ENCODE data around the gene CSH2.
A peak's percentile ranks its signal among the peaks of the same experiment; 100 is the strongest.
"Not testable (repeated sequence)": the region's sequence is repeated elsewhere in the genome, so short reads cannot be mapped to it uniquely, and the experiment has no call there.

Gene CSH2

GRCh38 chr17:63855185-63855584 lies 18.3 kb downstream of the CSH2 start:
- DNase-seq (ENCODE audit: low read depth): no peak

GRCh38 chr17:63854709-63855108 lies 18.8 kb downstream of the CSH2 start:
- DNase-seq (ENCODE audit: low read depth): no peak

GRCh38 chr17:63853260-63853659 lies 20.2 kb downstream of the CSH2 start:
- DNase-seq (ENCODE audit: low read depth): no peak

- no peak for DNase-seq (ENCODE audit: low read depth)
Measured at GRCh38 chr17:63850401-63850800, 23.1 kb downstream of the CSH2 start.

DNA sequence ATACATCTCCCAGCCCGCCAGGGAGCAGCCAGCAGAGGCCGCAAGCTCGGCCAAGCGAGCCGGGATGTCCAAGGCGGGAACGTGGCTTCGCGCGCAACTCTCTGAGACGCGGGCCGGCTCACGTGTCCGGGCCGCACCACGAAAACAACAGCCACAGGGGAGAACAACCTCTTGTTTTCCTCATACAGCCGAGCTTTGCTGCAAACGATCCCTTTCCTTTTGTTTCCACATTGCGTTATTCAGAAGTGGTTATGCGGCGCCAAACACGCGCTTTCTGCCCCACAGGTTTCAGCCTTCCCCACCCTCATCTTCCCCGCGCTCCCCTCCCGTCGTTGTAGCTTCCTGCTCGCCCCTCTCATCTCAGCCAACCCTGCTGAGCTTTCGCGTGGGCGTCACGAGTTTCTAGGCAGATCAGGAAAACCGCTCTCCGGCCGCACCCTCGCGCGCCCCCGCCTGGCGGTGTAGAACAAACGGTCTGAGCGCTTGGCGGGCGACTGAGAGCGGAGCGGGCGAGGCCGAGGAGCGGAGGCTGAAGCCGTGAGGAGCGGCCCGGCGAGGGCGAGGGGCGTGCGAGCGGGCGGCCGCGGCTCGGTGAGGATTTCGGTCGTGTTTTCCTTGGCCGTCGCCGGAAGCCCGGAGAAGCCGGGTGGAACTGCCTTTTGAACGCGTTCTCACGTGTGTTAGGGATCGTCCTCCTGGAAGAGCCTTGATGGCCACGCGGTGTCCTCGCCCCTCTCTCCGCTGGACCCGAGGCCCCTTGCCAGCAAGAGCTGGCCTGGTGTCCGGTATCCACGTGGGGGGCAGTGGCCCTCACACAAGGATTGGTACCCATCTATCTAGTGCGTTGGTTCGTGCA lies 24.4 kb downstream of the CSH2 start:
- peak; percentile 91 for DNase-seq (ENCODE audit: low read depth)

DNA sequence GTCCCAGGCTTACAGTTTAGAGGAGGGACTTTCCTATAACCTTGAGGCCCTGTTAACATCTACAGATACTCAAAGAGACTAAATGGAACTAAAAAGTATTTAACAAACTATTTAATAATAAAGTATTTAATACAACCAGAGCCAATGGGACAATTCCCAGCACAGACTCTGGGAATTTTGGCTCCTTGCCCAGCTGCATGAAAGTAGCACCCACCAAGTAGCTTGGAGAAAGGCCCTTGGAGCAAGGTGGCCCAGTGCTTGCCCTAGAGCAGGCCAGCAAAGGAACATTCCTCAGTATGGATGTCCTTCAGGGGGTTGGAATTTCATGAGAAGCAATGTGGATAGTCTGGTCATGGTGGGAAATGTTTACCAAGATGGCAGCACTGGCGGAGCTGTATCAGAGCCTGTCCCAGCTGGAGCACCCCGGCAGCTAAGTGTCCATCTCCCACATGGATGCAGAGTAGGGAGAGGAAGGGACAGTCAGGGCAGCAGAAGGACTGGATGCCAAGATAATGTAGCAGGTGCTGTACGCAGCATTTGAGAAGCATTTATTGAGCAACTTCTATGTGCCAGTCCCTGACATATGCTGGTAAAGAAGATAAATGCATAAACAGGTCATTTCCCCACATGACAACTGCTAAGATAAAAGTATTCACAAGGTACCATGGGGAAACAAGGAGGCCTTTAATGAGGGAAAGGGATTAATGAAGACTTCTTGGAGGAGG lies 25.8 kb downstream of the CSH2 start:
- no peak for DNase-seq (ENCODE audit: low read depth)

DNA sequence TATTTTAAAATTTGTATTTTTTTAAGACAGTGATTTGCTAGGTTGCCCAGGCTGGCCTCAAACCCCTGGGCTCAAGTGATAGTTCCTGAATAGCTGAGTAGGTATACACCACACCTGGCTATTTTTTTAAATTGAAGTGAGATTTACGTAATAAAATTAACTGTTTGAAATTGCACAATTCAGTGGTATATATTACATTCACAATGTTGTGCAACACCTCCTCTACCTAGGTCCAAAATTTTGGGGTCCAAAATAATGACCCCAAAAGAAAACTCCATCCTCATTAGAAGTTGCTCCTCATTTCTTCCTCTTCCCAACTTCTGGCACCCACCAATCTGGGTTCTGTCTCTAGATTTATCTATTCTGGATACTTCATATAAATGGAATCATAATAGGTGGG lies 28.0 kb downstream of the CSH2 start:
- DNase-seq (ENCODE audit: low read depth): no peak

- no peak for DNase-seq (ENCODE audit: low read depth)
Measured at GRCh38 chr17:63843910-63844677, 29.4 kb downstream of the CSH2 start.

DNA sequence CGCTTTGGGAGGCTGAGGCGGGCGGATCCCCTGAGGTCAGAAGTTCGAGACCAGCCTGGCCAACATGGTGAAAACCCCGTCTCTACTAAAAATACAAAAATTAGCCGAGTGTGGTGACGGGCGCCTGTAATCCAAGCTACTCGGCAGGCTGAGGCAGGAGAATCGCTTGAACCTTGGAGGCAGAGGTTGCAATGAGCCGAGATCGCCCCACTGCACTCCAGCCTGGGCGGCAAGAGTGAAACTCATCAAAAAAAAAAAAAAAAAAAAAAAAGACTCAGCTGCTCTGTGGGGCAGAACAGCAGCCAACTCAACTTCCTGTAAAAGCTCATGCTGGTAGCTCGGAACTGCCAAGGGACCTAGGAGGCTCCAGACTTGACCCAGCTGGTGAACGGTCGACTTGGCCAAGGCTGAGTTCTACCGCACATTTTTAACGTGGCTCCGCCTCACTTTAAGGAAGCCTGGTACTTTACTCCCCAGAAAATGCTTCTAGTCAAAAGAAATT lies 30.0 kb downstream of the CSH2 start:
- not testable (repeated sequence) for DNase-seq (ENCODE audit: low read depth)

DNA sequence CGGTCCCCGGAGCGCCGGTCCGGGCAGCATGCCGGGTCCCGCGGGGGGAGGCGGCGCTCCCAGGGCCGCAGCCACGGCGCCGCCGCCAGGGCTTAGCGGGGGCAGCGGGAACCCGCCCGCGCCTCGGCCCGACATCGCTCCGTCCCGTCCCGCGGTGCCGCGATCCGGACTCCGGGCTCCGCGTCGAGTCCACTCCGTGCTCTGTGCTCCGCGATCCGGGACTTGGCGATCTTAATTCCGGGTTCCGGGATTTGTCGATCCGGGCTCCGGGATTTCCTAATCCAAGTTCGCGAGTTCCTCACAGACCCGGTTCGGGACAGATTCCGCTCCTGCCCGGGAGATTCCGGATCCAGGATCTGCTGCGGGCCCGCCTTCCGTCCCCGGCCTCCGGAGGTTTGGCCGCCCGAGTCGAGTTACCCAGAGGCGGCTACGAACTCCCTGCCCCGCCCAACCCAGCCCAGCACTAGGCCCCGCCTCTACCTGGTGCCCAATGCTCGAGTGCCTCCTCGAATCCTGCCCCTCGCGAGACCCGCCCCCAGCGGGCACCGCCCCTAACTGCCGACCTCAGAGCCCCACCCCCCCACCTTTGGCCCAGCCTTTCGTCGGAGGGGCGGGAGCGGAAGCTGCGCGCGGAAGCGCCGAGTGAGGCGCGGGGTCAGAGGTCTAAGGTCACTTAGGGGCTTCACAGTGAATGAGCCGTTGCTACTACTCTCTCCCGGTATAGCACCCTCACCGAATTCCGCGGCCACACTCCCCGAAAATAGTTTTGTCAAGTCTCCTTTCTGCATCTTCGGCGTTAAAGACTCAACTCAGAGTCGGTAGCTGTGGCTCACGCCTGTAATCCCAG lies 30.7 kb downstream of the CSH2 start, which contains the start of gene SMARCD2:
SMARCD2 (minus strand) TSS at position 146 of the 847 bp plus-strand sequence; CDS start at position 135, 11 bp downstream.
- DNase-seq (ENCODE audit: low read depth): peak; percentile 99

GRCh38 chr17:63842173-63842539 lies 31.3 kb downstream of the CSH2 start:
- DNase-seq (ENCODE audit: low read depth): no peak

- DNase-seq (ENCODE audit: low read depth): no peak
Measured at GRCh38 chr17:63841350-63842172, 31.9 kb downstream of the CSH2 start.

- no peak for DNase-seq (ENCODE audit: low read depth)
Measured at GRCh38 chr17:63840591-63841349, 32.7 kb downstream of the CSH2 start.

GRCh38 chr17:63838631-63839171 lies 34.8 kb downstream of the CSH2 start:
- no peak for DNase-seq (ENCODE audit: low read depth)

GRCh38 chr17:63837962-63838600 lies 35.4 kb downstream of the CSH2 start:
- DNase-seq (ENCODE audit: low read depth): no peak

GRCh38 chr17:63837480-63837879 lies 36.0 kb downstream of the CSH2 start:
- no peak for DNase-seq (ENCODE audit: low read depth)

GRCh38 chr17:63836811-63837210 lies 36.7 kb downstream of the CSH2 start:
- DNase-seq (ENCODE audit: low read depth): no peak

GRCh38 chr17:63835167-63835720 lies 38.2 kb downstream of the CSH2 start:
- DNase-seq (ENCODE audit: low read depth): no peak

Measured in activated T-helper 9 cell treated with anti-CD3 and anti-CD28 coated beads, Interleukin-2, amount 50 U/mL, for 16 hours (primary cell).